HG02759 (cell line): Measurements from ENCODE around the gene PLA2G2D.
"Not testable (repeated sequence)": the region's sequence is repeated elsewhere in the genome, so short reads cannot be mapped to it uniquely, and the experiment has no call there.

Source experiments
- ATAC-seq: cut with Tn5 transposase; IDR thresholded peaks from one replicate; pipeline ENCODE4 v1.9.1; 2021; ENCODE audit warnings: mild to moderate bottlenecking, moderate library complexity; ENCODE audit not compliant: unreplicated experiment

The PLA2G2D gene

DNA sequence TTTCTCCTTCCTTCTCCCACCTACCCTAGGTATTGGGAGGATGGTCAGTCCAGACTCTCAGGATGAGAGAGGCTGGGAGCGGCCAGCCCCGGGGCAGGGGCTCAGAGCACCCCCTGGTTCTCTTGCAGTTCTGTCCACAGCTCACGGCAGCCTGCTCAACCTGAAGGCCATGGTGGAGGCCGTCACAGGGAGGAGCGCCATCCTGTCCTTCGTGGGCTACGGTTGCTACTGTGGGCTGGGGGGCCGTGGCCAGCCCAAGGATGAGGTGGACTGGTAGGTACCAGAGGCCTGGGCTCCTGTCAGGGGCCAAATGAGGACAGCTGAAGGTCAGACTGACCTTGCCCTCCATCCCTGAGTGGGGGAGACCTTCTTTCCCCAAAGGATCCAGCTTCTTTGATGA, 24.0 kb upstream of the PLA2G2D start:
- ATAC-seq, result no peak

DNA sequence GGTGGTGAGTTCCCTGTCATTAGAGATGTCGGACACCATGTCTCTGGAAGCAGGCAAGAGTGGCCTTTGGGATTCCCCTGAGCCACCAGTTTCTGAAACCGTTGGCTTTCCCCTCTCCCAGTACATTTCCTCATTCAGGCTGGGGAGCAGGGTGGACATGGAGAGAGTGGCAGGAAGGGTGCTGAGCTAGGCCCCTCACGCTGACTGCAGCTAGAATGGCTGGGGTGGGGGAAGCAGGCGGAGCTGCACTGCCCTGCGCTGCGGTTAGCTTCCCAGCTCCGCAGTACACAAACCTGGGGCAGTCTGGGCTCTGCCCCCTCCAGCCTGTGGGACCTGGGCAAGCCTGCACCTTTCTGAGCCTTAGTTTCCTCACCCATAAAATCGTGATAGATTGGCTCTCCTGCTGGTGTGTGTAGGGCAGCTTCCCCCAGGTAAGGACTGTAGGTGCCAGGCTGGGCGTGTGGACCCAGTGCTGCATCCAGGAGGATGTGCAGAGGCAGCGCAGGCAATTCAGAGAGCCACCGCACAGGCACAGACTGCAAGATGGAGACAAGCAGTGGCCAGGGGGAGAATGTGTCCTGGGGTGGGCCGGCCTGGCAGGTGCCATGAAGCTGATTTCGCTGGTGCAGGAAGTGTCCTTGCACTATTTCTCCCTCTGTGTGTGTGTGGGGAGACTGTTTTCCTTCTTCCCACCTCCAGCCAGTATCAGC, 22.8 kb upstream of the PLA2G2D start:
- no peak for ATAC-seq

DNA sequence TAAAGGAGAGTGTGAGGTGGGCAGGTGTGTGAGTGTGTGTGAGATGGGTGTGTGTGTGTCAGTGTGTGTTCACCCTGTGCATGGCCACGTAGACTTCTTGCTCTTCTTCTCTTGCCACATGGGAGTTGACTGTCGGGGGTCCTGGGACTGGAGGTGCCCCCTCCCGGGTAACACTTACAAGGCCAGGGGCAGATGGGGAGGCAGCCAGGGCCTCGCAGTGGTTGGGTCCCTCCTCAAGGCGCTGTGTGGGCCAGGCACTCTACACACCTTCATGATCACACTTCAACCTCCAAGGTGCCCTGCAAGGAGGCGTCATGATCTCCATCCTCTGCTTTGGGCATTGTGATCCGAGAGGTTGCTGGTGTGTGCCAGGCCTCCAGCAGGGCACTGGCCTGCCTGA, 22.1 kb upstream of the PLA2G2D start:
- ATAC-seq, result no peak

DNA sequence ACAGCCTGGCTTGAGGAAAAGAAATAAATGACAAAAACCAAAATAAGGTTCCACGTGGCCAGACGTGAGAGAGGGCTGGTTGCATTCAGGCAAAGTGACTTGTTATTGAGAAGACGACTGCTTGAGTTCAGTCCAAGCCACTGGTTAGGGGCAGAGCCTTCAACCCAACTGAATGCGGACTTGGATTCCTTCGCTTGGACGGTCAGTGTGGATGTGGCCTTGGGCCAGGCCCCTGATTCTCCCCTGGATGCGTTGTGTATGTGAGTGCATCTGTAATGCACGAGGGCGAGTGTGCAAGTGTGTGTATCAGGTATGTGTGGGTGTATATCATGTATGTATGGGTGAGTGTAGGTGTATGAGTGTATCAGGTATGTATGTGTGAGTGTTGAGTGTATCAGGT, 21.7 kb upstream of the PLA2G2D start:
- ATAC-seq, result no peak

DNA sequence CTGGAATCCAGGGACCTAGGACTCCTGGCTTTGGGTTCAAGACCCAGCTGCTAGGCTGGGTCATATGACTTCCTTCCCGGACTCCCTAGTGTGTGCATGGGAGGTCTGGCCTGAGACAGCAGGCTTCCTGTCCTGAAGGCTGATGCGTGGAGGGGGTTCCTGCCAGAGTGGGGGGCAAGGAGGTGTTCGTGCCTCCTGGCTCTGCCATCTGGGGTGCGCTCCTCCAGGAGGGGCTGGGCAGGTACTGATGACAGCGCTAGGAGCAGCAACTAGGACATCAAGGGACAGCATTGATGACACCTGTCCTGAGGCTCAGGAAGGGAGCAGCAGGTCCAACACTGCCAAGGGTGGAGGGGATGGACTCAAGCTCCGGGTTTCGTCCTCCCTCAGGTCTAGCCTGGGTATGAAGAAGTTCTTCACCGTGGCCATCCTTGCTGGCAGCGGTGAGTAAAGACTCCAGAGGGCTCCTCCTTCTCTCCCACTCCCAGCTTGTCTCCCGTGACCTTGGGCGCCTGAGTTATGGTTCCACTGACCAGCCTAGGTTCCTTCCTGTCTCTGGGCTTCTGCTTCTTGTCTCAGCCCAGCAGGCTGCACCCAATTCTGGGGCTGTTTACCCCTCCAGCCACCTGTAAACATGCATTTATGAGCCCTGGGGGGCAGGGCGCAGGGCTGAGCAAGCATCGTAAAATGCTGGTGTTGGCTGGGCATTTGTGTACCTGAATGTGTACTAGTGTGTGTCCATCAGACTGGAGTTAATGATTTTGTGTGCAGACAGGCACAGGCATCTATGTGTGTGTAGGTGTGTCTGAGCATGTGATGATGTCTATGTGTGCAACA, 20.7 kb upstream of the PLA2G2D start:
- no peak for ATAC-seq

DNA sequence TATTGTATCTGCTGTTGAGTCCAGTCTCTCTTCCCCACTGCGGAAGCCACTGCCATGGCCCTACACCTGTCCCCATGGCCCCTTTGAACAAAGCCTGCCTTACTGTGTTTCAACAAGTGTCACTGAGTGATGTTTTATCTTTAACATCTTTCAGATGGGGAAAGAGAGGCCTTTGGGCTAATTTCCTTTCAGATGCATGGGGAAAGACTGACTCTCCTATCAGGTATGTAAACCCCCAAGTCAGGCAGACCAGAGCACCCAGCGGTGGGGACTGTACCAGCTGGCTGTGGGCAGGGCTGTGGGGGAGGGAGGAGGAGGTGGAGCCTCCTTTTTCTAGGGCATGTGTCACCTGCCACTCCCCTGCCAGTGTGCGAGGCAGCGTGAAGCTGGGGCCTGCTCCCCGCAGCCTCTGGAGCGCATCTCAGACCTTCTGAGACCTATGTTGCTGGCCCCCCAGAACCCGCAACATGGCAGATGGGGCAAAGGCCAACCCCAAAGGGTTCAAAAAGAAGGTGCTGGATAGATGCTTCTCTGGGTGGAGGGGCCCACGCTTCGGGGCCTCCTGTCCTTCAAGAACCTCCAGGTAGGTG, 19.7 kb upstream of the PLA2G2D start, which contains the start of gene PLA2G2F:
Gene PLA2G2F (plus strand): TSS at position 363 of the 590 bp plus-strand sequence. CDS start 105 bp downstream, at position 468.
- no peak for ATAC-seq

DNA sequence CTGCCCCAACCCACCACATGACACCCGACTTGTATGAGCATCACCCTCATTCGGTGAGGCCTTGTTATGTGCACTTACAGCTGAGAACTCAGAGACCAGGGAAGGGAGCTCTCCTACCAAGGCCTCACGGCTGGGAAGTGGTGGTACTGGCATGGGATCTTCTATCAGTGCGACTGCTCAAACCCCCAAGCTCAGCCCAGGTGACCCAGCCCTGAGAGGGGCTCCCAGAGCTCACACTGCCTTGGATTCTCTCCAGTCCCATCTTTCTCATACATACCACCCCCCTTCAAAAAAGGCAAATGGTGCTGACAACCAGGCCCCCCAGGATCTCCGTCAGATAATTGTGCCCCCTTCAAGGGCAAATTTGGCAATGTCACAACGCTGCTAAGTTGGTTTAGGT, 19.0 kb upstream of the PLA2G2D start:
- ATAC-seq, result no peak

DNA sequence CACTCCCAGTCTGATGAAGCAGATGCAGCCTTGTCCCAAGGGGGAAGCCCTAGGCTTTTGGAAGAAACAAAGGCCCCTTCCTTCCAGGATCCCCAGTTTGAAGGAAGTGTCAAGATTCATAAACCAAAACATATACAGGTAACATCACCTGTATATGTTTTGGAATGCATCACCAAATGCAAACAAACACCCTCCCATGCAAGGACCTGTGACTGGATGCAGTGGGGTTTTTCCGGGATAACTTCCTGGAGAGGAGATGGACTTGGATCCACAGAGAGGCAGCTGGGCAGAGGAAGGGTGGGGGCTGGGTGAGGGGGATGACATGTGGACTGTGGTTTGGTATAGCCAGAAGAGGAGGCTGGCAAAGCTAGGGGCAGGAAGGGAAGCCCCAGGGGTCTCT, 18.3 kb upstream of the PLA2G2D start:
- ATAC-seq, result no peak

DNA sequence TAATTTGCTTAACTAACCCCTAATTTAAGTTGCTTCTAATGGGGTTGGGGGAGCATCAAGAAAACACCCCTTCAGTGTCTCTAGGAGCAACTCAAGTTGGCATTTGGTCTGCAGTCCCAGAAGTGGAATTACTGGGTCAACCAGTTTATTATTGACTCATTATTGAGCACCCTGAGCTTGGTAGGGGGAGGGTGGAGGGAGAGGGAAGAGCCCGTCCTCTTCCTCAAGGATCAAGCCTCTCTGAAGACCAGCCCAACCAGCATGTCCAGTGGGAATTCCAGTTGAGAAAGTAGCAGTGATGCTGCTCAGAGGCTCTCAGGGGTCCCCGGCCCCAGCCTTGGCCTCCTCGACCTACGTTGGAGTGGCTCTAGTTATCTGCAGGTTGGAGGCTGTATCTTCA, 17.7 kb upstream of the PLA2G2D start:
- ATAC-seq, result no peak

DNA sequence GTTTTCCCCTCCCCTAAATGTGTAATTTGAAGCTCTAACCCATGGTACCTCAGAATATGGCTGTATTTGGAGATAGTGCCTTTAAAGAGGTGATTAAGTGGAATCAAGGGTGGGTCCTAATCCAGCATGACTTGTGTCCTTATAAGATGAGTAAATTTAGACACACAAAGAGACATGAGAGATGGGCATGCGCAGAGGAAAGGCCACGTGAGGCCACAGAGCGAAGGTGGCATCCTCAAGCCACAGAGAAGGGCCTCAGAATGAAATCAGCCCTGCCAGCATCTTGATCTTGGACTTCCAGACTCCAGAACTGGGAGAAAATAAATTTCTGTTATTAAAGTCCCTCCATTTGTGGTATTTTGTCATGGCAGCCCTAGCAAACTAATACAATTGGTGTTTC, 16.9 kb upstream of the PLA2G2D start:
- ATAC-seq, result no peak

DNA sequence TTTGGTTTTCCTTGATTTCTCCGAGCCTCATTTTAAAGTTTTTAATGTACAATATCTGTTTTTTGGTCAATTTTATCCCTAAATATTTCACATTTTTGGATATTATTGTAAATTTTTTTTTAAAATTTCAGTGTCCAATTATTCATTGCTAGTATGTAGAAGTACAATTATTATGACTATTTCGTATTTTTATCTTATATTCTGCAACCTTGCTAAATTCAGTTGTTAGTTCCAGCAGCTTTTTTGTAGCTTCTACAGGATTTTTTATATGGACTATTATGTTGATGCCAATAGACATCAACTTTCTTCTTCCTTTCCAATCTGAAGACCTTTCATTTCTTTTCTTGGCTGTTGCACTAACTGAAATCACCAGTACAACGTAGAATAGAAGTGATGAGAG, 15.7 kb upstream of the PLA2G2D start:
- no peak for ATAC-seq

DNA sequence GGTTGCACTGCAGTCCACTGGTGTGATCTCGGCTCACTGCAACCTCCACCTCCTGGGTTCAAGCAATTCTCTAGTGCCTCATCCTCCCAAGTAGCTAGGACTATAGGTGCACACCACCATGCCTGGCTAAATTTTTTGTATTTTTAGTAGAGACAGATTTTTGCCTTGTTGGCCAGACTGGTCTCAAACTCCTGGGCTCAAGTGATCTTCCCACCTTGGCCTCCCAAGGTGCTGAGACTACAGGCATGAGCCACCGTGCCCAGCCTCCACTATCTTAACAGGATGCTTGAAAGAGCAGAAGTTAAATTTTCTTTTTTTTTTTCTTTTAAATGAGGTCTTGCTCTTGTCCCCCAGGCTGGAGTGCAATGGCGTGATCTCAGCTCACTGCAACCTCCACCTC, 11.2 kb upstream of the PLA2G2D start:
- ATAC-seq, result not testable (repeated sequence)

DNA sequence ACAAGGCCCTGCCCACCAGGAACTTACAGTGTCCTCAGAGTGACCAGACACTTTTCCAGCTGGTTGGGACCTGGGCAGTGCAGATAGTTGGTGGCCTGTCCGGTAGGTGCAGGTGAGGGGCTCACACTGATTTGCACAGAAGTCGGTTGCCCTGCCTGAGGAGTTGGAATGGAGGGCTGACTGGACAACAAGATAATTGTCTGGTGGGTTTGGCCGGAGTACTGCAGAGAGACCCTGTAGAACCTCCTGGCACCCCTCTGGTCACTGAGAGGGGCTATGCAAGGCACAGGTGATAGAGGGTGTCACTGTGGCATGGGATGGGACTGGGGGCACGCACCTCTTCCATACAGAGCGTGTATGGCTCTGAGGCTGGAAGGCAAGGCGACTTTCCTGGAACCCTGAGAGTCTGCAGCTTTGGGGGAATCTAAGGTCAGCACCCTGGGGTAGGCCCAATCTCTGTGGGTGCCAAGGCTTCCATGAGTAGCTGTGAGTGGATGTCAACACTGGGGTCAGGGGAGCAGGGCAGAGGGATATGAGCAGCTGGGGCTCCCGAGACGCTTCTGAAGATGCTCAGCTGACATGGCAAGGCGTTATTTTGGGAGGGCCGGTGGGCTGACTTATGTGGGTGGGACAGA, 7.6 kb upstream of the PLA2G2D start:
- ATAC-seq, result no peak

DNA sequence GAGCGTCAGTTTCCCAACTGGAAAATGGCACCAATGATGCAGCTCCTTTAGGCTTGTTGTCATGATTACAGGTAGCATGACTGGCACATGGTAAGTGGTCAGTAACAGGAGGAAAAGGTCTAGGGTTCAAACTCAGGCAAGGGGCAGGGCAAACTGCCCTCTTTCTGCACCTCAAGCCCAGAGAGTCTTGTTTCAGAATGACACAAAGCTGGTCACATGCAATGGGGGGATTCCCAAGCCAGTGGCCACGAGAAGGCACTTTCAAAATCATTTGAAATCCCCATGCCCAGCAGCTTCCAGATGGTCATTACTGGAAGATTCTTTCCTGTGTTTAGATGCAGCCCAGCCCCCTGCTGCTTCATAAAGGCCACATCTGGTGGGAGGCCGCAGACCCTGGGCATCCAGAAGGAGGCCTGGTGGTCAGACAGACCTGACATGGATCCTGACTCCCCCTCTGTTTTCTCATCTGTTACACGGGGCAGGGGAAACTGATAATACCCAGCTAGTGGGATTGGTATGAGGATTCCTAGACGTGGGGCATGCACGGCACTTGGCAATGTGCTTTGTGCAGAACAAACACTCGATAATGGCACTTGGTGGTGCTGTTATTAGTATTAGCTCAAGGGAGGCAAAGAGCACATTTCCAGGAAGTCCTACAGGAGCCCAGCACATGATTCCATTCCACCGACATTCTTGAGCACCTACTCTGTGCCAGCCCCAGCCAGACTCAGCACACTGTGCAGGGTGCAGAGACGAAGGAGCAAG, 6.9 kb upstream of the PLA2G2D start:
- peak; percentile 57 for ATAC-seq

DNA sequence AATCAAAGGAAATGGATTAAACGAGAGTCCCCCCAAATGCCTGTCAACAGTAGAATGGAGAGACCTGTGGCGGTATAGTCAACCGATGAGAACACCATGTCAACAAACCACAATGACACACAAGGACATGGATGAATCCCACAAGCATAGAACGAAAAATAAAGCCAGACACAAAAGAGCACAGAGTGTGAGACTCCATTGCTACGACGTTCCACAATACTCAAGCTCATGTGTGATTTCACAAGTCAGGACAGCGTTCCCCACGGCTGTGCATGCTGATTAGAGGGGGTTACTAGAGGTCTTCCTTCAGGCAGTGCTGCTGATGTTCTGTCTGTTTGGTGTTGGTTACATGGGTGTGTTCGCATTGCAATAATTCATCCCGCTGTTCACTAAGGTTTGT, 5.8 kb upstream of the PLA2G2D start:
- no peak for ATAC-seq

DNA sequence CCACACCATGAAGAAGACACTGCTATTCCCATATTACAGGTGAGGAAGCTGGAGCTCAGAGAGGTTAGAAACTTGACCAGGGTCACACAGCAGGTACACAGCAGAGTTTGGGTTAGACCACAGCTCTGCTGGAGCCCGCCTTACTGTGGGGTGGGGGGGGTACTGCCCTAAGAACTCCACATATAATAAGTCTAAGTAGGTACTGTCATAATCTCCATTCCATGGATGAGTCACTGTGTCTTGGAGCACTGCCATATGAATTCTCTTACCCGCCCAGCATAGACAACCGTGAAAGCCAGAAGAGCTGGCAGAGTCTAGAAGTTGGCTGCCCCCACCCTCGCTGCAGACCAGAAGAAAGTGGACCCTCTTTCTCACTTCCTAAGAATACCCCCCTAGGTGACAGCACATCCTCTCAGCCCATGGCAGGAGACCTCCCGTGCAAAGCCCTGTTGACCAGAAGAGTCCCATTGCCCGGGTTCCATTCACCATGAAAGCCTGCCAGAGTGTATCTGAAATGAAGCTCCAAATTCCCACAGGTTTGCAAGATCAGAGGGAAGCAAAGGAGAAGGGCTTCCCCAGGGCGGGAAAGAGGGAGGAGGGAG, 5.2 kb upstream of the PLA2G2D start:
- ATAC-seq, result no peak

DNA sequence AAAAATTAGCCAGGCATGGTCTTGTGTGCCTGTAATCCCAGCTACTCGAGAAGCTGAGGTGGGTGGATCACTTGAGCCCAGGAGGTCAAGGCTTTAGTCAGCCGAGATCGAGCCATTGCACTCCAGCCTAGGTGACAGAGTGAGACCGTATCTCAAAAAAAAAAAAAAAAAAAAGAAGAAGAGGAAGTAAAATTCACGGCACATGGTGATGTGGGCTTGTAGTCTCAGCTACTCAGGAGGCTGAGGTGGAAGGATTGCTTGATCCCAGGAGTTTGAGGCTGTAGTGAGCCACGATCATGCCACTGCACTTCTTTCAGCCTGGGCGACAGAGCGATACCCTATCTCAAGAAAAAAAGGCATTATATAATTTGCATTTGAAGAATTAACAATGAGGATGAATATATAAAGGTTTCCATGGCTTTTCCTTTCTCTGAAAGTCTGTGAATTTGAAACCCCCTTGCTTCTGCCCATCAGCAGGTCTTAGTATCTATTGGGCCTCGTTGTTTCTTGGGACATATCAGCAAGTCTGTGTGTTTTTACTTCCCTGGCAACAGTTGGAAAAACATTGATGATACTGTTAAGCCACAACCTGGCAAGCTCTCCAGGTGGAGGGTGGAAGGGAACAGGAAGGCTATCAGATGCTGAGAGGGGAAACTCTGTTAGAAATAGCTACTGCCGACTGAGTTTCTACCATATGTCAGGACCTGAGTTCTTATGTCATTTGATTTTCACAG, 4.6 kb upstream of the PLA2G2D start:
- ATAC-seq, result no peak

DNA sequence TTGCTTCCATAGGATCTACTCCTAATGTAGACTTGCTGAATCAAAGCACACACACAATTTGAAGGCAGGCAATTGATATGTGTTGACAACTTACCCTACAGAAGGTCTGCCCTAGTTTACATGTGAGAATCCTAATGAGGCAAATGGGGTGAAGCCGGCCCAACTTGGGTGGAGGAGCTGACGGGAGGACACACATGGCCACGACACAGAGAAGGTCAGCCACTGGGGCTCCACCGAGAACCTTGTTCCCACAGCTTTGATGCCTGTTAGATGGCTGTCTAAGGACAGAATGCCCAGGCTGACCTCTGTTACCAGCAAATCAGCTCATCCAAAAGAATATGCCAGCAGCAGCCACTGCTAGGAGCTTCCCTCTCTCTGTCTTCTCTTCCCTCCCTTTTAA, 1.5 kb upstream of the PLA2G2D start:
- no peak for ATAC-seq

DNA sequence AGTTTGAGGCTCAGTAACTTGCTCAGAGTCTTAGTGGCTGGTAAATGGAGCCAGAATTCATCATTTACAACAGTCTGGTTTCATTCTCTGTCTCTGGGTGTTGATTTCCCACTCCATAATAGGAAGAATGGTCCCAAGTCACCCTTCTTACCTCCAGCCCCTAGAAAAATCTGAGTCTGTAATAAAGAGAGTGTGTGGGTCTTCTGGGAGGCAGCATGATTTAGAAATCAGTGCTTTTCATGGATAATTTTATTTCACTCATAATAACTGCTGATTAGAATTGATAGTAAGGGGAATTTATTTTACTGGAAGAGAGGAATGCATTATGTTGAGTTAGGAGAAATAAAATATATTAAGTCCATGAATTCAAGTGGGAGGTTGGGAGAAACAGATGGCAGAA, 2.1 kb downstream of the PLA2G2D start:
- ATAC-seq, result no peak

DNA sequence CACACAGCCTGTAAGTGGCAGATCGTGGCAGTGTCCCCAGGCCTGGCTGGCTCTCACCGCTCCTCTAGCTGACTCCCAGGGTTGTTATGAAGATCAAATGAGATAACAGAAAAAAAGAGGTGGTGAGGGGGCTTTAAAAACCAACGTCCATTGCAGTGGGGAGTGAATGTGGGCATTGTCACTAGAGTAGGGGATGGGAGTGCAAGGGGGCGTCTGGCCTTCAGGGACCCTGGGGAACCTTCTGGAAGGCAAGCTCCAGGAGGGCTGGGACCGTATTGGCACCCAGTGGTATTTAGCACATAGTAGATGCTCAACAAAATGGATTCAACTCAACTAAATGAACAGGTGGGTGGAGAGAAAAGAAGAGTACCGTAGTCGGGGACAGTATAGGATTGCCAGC, 3.4 kb downstream of the PLA2G2D start:
- ATAC-seq, result no peak
